VCaP (cell line): ENCODE results near the gene CELF5.

ENCODE experiments used
- H3K27ac ChIP-seq: fragments of 450-650 bp; 2 replicates; pipeline ENCODE4 v1.5.1; 2017
- TF ChIP-seq, protein P1 (sequence below): fragments of 450-650 bp; conservative IDR thresholded peaks from 2 replicates; pipeline ENCODE4 v1.5.1; 2017; ENCODE audit warnings: mild to moderate bottlenecking, moderate library complexity

Gene CELF5

GRCh38 chr19:3225169-3225485, 666 bp downstream of the CELF5 start:
- TF ChIP-seq, protein P1, sequence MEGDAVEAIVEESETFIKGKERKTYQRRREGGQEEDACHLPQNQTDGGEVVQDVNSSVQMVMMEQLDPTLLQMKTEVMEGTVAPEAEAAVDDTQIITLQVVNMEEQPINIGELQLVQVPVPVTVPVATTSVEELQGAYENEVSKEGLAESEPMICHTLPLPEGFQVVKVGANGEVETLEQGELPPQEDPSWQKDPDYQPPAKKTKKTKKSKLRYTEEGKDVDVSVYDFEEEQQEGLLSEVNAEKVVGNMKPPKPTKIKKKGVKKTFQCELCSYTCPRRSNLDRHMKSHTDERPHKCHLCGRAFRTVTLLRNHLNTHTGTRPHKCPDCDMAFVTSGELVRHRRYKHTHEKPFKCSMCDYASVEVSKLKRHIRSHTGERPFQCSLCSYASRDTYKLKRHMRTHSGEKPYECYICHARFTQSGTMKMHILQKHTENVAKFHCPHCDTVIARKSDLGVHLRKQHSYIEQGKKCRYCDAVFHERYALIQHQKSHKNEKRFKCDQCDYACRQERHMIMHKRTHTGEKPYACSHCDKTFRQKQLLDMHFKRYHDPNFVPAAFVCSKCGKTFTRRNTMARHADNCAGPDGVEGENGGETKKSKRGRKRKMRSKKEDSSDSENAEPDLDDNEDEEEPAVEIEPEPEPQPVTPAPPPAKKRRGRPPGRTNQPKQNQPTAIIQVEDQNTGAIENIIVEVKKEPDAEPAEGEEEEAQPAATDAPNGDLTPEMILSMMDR = no peak
- no peak overlapping the region for H3K27ac ChIP-seq

- TF ChIP-seq, protein P1 = no peak
- no peak overlapping the region for H3K27ac ChIP-seq
These were observed 1.2 kb downstream of the CELF5 start for GRCh38 chr19:3225677-3226093.

GRCh38 chr19:3227054-3227626, 2.7 kb downstream of the CELF5 start:
- TF ChIP-seq, protein P1 = no peak

DNA sequence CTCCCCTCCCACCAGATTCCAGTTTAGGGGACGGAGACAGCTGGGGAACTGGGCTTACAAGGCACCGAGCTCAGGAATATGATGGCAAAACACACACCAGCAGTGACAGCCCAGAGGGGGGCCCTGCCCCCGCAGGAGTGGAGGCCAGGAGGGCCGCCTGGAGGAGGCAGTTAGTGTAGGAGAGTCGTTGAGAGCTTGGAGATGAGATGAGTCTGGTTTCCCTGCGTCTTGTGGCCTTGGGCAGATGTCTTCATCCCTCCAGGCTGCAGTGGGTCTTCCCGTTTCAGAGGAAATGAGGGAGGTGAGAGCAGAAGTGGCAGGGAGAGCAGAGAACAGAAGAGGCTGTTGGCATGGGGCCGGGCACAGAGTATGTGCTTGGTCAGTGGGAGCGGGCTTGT, 4.9 kb downstream of the CELF5 start:
- no peak overlapping the region for H3K27ac ChIP-seq
- TF ChIP-seq, protein P1 = no peak

More at GRCh38 chr19:3227054-3227626, 2.7 kb downstream of the CELF5 start:
- H3K27ac ChIP-seq = no peak overlapping the region

DNA sequence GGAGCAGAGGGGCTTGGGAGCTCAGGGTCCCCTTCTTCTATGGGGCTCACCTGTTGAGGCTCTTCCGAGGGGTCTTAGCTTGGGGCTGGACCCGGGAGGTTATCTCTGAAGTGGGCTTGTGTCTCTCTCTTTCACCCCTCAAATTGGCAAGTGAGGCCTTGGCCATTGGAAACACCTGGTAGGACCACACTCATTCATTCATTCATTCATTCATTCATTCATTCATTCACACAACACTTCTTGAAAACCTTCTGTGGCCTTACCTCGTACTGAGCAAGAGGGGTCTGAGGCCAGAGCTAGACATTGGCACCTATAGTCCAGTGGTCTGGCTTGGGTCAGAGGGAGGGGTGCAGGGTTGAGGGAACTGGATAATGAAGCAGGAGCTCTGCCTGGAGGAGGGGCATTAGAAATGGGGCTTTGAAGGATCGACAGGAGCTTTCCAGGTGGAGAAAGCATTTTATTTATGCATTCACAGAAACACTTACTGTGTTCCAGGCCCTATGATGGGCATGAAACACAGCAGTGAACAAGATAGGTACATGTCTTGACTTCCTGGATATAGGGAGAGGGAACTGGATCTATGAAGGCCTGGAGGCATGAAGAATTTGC, 5.5 kb downstream of the CELF5 start:
- TF ChIP-seq, protein P1 = no peak

GRCh38 chr19:3231288-3231687, 6.8 kb downstream of the CELF5 start:
- H3K27ac ChIP-seq = no peak overlapping the region
- TF ChIP-seq, protein P1 = no peak

More for the DNA sequence above, 5.5 kb downstream of the CELF5 start:
- no peak overlapping the region for H3K27ac ChIP-seq

DNA sequence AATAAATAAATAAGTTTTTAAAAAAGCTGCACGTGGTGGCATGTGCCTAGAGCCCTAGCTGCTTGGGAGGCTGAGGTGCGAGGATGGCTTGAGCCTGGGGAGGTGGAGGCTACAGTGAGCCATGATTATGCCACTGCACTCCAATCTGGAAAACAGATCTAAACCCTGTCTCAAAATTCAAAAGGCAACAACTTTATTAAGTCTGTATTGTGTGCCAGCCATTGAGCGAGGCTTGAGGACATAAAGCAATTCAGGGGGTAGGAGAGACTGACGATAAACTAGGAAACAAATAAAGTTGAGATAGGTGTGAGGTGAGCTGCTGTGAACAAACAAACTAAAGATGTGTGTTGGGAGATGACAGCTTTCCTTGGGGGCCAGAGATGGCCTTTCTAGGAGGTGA, 8.7 kb downstream of the CELF5 start:
- TF ChIP-seq, protein P1 = no peak
- H3K27ac ChIP-seq = no peak overlapping the region
